ENCODE data around the gene TMEM196. TPM values are rescaled to one million over a fixed set of nuclear protein-coding genes. Genes with fewer than 3 reads are reported as not detected.
"Not testable (repeated sequence)": the region's sequence is repeated elsewhere in the genome, so short reads cannot be mapped to it uniquely, and the experiment has no call there.

TMEM196 gene
- polyA plus RNA-seq, 12 donors, result 0.04 to 0.32 (median 0.11) TPM; not detected in 3

DNA sequence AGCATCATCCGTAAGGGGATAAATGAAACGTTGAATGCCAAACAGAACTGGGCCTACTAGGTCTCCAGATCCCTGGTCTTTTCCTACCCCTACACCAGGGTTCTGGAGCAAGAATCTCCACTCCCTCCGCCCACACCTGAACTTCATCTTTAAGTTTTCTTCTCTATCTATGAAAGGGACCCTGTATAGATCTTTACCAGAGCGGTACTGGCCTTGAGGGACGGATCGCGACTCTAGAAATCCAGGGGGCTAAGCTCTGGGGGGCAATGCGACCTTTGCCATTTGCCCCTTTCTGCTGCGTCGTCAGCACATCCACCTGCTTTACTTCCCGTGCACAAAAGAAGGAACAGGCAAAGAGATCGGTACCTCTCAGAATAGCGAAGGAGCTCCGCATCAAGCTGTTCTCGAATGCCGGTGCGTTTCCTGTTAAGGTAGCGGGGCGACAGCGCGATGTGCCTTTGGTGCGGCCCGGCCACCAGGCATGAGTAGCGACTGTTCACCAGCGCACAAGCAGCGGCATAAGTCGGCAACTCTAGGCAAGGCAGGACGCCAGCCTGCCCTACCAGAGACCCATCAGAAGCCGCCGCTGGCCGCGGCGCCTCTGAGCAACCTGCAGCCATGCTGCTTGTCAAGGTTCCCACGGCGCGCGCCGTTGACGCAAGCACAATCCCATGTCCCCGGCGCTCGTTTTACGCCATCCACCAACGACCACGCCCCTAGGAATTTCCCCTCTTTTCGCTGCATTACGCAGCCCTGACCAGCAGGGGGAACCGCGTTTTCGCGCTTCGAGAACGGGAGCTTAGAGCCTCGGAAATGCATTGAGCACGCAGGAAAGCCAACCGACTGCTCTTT lies 64.8 kb downstream of the TMEM196 start, which contains the start of gene POLR1F:
Gene POLR1F (minus strand): TSS at position 641 of the 852 bp plus-strand sequence. CDS start 21 bp downstream, at position 620.
- DNase-seq, result peak; percentile 98

GRCh38 chr7:19707240-19707639 lies 66.2 kb downstream of the TMEM196 start:
- no peak for DNase-seq

GRCh38 chr7:19705663-19706062 lies 67.8 kb downstream of the TMEM196 start:
- no peak for DNase-seq

- DNase-seq, result no peak
Measured at GRCh38 chr7:19701471-19701870, 71.9 kb downstream of the TMEM196 start.

GRCh38 chr7:19700936-19701335 lies 72.5 kb downstream of the TMEM196 start:
- no peak for DNase-seq

DNA sequence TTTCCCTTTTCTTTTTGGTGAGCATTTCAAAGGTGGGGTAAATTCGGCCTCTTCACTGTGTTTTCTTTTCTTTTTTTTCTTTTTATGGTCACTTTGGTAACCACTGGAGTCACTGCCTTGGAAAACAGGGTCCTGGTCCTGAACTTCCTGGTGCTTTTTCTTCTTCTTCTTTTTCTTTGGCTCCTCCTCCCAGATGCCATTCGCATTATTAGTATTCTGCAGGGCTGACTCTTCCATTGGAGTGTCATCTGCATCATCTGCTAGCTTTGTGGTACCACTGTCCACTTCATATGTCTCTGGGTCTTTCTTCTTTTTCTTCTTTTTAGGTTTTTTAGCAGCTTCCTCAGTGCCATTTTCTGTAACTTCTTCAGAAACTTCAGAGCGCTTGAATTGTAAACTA lies 75.1 kb downstream of the TMEM196 start:
- no peak for DNase-seq

- no peak for DNase-seq
Measured at GRCh38 chr7:19696926-19697325, 76.5 kb downstream of the TMEM196 start.

DNA sequence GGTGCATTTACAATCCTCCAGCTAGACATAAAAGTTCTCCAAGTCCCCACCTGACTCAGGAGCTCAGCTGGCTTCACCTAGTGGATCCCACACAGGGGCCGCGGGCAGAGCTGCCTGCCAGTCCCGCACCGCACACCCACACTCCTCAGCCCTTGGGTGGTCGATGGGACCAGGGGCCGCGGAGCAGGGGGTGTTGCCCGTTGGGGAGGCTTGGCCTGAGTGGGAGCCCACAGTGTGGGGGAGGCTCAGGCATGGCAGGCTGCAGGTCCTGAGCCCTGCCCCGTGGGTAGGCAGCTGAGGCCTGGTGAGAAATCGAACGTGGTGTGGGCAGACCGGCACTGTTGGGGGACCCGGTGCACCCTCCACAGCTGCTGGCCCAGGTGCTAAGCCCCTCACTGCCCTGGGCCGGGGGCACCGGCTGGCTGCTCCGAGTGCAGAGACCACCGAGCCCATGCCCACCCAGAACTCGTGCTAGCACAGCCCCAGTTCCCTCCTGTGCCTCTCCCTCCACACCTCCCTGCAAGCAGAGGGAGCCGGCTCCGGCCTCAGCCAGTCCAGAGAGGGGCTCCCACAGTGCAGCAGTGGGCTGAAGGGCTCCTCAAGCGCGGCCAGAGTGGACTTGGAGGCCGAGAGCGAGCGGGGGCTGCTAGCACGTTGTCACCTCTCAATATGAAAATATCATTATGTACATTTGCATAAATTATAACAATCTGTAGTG lies 81.1 kb downstream of the TMEM196 start:
- no peak for DNase-seq

DNA sequence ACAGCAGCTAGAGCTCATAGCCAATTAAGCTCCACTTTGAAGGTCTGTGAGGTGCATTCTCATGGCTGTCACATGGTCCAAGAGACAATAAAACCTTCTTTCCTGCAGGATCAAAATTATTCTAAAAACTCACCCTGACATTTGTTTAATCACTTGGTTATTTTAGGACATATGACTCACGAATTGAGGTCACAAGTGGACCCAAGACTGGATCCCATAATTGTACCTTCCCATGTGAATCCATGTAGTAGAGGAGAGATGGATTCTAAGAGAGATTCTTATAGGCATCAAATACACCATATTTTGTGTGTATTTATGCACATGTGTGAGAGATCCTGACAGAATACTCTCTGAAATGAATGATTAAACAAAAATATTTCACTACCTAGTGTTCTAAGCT lies 82.7 kb downstream of the TMEM196 start:
- no peak for DNase-seq

DNA sequence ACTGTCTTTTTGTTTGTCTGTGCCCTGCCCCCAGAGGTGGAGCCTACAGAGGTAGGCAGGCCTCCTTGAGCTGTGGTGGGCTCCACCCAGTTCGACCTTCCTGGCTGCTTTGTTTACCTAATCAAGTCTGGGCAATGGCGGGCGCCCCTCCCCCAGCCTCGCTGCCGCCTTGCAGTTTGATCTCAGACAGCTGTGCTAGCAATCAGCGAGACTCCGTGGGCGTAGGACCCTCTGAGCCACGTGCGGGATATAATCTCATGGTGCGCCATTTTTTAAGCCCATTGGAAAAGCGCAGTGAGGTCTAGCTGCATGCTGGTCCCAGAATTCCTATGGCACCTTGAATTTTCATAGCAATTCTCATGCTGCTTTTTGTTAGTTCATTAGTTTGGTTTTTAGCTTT lies 84.3 kb downstream of the TMEM196 start:
- not testable (repeated sequence) for DNase-seq

DNA sequence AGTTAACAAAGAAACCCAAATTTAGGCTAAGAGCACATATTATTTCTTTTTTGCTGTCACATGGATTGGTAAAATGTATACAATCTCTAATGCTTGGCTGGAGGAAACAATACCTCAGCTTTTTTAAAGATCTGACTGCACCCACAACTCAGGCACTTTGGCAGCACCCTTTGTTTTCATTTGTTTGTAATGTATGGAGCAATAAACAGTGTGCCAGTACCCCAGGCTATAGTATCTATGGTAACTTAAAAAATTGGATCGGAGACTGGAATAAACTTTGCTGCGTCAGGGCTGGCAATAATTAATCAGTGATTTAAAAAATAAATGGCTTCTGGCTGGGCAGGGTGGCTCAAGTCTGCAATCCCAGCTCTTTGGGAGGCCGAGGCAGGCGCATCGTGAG lies 91.8 kb downstream of the TMEM196 start:
- DNase-seq, result no peak

GRCh38 chr7:19677180-19677579 lies 96.2 kb downstream of the TMEM196 start:
- DNase-seq, result no peak

DNA sequence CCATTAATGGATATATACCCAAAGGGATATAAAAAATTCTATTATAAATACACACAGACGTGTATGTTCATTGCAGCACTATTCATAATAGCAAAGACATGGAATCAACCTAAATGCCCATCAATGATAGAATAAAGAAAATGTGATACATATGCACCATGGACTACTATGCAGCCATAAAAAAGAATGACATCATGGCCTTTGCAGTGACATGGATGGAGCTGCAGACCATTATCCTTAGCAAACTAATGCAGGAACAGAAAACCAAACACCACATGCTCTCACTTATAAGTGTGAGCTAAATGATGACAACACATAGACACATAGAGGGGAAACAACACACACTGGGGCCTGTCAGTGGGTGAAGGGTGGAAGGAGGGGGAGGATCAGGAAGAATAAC lies 97.6 kb downstream of the TMEM196 start:
- DNase-seq, result no peak

DNA sequence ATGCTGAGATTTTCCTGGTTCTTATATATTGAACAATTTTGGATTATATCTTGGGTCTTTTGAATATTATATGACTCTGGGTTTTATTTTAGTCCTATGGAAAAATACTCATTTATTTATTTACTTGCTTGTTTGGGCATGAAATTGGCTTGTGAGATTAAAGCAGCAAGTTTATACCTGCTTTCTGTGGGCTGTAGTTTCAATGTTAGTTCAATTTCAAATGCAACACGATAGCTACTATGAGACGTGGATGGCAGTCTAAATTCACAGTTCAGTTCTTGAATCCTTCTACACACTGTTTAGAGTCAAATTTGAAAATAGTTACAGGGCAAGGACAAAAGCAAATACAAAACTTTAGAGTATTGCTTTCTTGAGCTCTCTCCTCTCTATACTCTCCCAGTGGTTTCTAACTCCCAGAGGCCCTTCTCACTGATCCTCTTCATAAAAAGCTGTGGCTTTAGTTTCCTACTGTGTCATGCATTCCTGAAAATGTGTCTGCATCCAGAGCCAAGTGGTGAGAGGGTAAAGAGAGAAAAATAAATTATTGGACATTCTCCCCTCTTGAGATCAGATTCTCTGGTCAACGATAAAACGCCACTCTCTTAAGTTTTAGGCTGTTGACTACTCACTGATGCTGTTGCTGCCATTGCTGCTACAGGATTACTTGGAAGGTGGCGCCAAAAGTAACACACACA lies 99.0 kb downstream of the TMEM196 start:
- no peak for DNase-seq

GRCh38 chr7:19670806-19671205 lies 102.6 kb downstream of the TMEM196 start:
- no peak for DNase-seq

Other genes with a start within 250 kb of the TMEM196 start
- 10 to 100 TPM in 11 of 12 donors, not detected in 1; 11.7 to 26.1 (median 14.9) TPM for gene POLR1F, start 64.6 kb downstream of the TMEM196 start, polyA plus RNA-seq (ENCODE audit: insufficient read length in 12 of 12)

Data from muscle of arm (tissue), 12 donors.